ENCODE data around the gene TACC2. TPM values are rescaled to one million over a fixed set of nuclear protein-coding genes. Genes with fewer than 3 reads are reported as not detected.

Gene TACC2
- total RNA-seq, 1 donor from 2014 or later: 10.7 TPM

GRCh38 chr10:122127943-122128342 lies 139.0 kb downstream of the TACC2 start:
- Histone ChIP-seq H3K79me2 (ENCODE audit: low read depth) (no peaks in the 10 kb centered on the region), H3K36me3 (no peaks in the 10 kb centered on the region), H3K27me3 (no peaks in the 10 kb centered on the region), H3K27ac (no peak overlapping the region), H3F3A (ENCODE audit: low read depth) (peaks cover 9% of the 10 kb centered on the region), H3K9ac (no peak overlapping the region), H3K4me1 (peaks cover 30% of the 10 kb centered on the region), H3K9me3 (ENCODE audit: low read depth) (no peaks in the 10 kb centered on the region), H4K20me1 (ENCODE audit: low read depth) (no peaks in the 10 kb centered on the region), H2AFZ (replicated peaks) (no peak overlapping the region), H3K4me3 (no peak overlapping the region), H3K4me2 (no peak overlapping the region)
- Mint-ChIP-seq H3K27me3 (ENCODE audit: insufficient read depth, low read depth) (no peaks in the 10 kb centered on the region), H3K4me1 (peaks cover 29% of the 10 kb centered on the region), H3K9me3 (peaks cover 2% of the 10 kb centered on the region), H3K36me3 (peaks cover 4% of the 10 kb centered on the region), H3K4me3 (no peak overlapping the region), H3K27ac (no peak overlapping the region)
- no peak for DNase-seq (ENCODE audit: low spot score)
- TF ChIP-seq EZH2phosphoT487 (IDR thresholded peaks at IDR 0.05) (no peak), EZH2 (IDR thresholded peaks at IDR 0.05) (no peak)
- TF ChIP-seq, protein P1, sequence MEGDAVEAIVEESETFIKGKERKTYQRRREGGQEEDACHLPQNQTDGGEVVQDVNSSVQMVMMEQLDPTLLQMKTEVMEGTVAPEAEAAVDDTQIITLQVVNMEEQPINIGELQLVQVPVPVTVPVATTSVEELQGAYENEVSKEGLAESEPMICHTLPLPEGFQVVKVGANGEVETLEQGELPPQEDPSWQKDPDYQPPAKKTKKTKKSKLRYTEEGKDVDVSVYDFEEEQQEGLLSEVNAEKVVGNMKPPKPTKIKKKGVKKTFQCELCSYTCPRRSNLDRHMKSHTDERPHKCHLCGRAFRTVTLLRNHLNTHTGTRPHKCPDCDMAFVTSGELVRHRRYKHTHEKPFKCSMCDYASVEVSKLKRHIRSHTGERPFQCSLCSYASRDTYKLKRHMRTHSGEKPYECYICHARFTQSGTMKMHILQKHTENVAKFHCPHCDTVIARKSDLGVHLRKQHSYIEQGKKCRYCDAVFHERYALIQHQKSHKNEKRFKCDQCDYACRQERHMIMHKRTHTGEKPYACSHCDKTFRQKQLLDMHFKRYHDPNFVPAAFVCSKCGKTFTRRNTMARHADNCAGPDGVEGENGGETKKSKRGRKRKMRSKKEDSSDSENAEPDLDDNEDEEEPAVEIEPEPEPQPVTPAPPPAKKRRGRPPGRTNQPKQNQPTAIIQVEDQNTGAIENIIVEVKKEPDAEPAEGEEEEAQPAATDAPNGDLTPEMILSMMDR (IDR thresholded peaks at IDR 0.05): no peak

DNA sequence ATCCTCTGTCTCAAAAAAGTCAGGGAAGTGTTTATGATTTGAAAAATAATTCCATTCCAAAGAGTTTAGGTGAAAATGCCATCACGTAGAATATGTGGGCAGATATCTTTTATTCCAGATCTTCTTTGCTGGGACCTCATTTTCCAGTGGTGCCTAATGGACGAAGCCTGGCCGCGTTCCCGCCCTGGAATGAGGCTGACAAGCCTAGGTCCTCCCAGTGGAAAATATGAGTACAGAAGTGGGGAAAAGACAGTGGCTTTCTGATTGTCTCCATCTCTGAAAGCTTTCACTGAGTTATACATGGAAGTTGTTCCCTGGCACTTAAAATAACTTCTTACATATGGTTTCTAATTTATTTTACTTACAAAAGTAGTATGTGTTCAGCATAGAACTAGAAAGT lies 139.4 kb downstream of the TACC2 start:
- no peak overlapping the region for H3K4me3 ChIP-seq
- H3K9me3 ChIP-seq (ENCODE audit: low read depth): no peaks in the 10 kb centered on the region
- Mint-ChIP-seq H3K27ac (no peak overlapping the region), H3K9me3 (peaks cover 2% of the 10 kb centered on the region), H3K4me3 (no peak overlapping the region), H3K4me1 (peaks cover 33% of the 10 kb centered on the region), H3K27me3 (ENCODE audit: insufficient read depth, low read depth) (no peaks in the 10 kb centered on the region), H3K36me3 (peaks cover 7% of the 10 kb centered on the region)
- no peak overlapping the region for H3K27ac ChIP-seq
- peaks cover 9% of the 10 kb centered on the region for H3F3A ChIP-seq (ENCODE audit: low read depth)
- no peaks in the 10 kb centered on the region for H4K20me1 ChIP-seq (ENCODE audit: low read depth)
- no peaks in the 10 kb centered on the region for H3K36me3 ChIP-seq
- TF ChIP-seq, protein P1 (IDR thresholded peaks at IDR 0.05): no peak
- TF ChIP-seq EZH2 (IDR thresholded peaks at IDR 0.05): no peak
- no peak for TF ChIP-seq EZH2phosphoT487 (IDR thresholded peaks at IDR 0.05)
- H2AFZ ChIP-seq (replicated peaks): no peak overlapping the region
- no peak for DNase-seq (ENCODE audit: low spot score)
- H3K79me2 ChIP-seq (ENCODE audit: low read depth): no peaks in the 10 kb centered on the region
- no peak overlapping the region for H3K9ac ChIP-seq
- H3K4me1 ChIP-seq: peaks cover 30% of the 10 kb centered on the region
- H3K27me3 ChIP-seq: no peaks in the 10 kb centered on the region
- no peak overlapping the region for H3K4me2 ChIP-seq

GRCh38 chr10:122130474-122131110 lies 141.6 kb downstream of the TACC2 start:
- Mint-ChIP-seq H3K27me3 (ENCODE audit: insufficient read depth, low read depth) (no peaks in the 10 kb centered on the region), H3K27ac (no peak overlapping the region), H3K4me3 (no peak overlapping the region), H3K9me3 (no peaks in the 10 kb centered on the region), H3K4me1 (peaks cover 26% of the 10 kb centered on the region), H3K36me3 (peaks cover 19% of the 10 kb centered on the region)
- no peak overlapping the region for H3K4me3 ChIP-seq
- H3K27ac ChIP-seq: no peak overlapping the region
- no peaks in the 10 kb centered on the region for H3K36me3 ChIP-seq
- H3K4me1 ChIP-seq: peaks cover 21% of the 10 kb centered on the region
- DNase-seq (ENCODE audit: low spot score): no peak
- TF ChIP-seq, protein P1 (IDR thresholded peaks at IDR 0.05): no peak
- TF ChIP-seq EZH2 (IDR thresholded peaks at IDR 0.05) (no peak), EZH2phosphoT487 (IDR thresholded peaks at IDR 0.05) (no peak)
- no peaks in the 10 kb centered on the region for H3K9me3 ChIP-seq (ENCODE audit: low read depth)
- no peak overlapping the region for H3K4me2 ChIP-seq
- H4K20me1 ChIP-seq (ENCODE audit: low read depth): no peaks in the 10 kb centered on the region
- H3F3A ChIP-seq (ENCODE audit: low read depth): peaks cover 4% of the 10 kb centered on the region
- H3K79me2 ChIP-seq (ENCODE audit: low read depth): no peaks in the 10 kb centered on the region
- no peak overlapping the region for H2AFZ ChIP-seq (replicated peaks)
- no peak overlapping the region for H3K9ac ChIP-seq
- no peaks in the 10 kb centered on the region for H3K27me3 ChIP-seq
